Measurements from ENCODE around the gene SLC6A11. TPM values are rescaled to one million over a fixed set of nuclear protein-coding genes. Genes with fewer than 3 reads are reported as not detected.
A peak's percentile ranks its signal among the peaks of the same experiment; 100 is the strongest.

The SLC6A11 gene
- total and polyA plus RNA-seq, 9 of the 15 experiments (the other 6 are each of a cell fraction or from before 2014, with no cell fraction given), result 0.04 TPM; not detected in 8

GRCh38 chr3:10964537-10965167, 148.6 kb downstream of the SLC6A11 start (continued):
- TF ChIP-seq ZBTB40 (IDR thresholded peaks at IDR 0.05) (no peak), ZBTB40 (CRISPR knock-in tag; IDR thresholded peaks at IDR 0.05) (no peak), RB1 (IDR thresholded peaks at IDR 0.05; ENCODE audit: low read depth) (peak; percentile 57; the same call in 1 of the 2 replicates), MTF1 (CRISPR knock-in tag; IDR thresholded peaks at IDR 0.05; ENCODE audit: borderline replicate concordance) (no peak), E2F3 (CRISPR knock-in tag; IDR thresholded peaks at IDR 0.05) (no peak), SAFB (IDR thresholded peaks at IDR 0.05; ENCODE audit: borderline replicate concordance, low read depth, low read length) (no peak), ZKSCAN1 (IDR thresholded peaks at IDR 0.05; ENCODE audit: low read depth, low read length) (no peak), ZNF57 (CRISPR knock-in tag; IDR thresholded peaks at IDR 0.05) (no peak), FOXP1 (CRISPR knock-in tag; IDR thresholded peaks at IDR 0.05) (0 out of 2 replicates have a peak, but pooled peaks have one; percentile 33), MNT (conservative IDR thresholded peaks at IDR 0.05) (0 out of 4 replicates have a peak, but pooled peaks of 1 of the 2 experiments have one; percentile 23), NFRKB (IDR thresholded peaks at IDR 0.05; ENCODE audit: low read depth) (no peak), SRF (CRISPR knock-in tag; IDR thresholded peaks at IDR 0.05) (peak in 1 of 2 experiments; percentile 52; a peak in 1 of 4 replicates)

Measured in K562 (cell line).